ENCODE measurements around the gene CHRM4.

The CHRM4 gene

GRCh38 chr11:46348566-46349401 is 42.8 kb downstream of the CHRM4 start:
- peak overlapping the region; percentile 68 for H3K27ac ChIP-seq
- TF ChIP-seq CTCF (IDR thresholded peaks at IDR 0.05) (no peak), ZFX (IDR thresholded peaks at IDR 0.05; ENCODE audit: borderline replicate concordance) (no peak)

GRCh38 chr11:46347637-46348311 is 43.8 kb downstream of the CHRM4 start:
- TF ChIP-seq CTCF (IDR thresholded peaks at IDR 0.05) (no peak), ZFX (IDR thresholded peaks at IDR 0.05; ENCODE audit: borderline replicate concordance) (no peak)
- peak overlapping the region; percentile 68 for H3K27ac ChIP-seq

GRCh38 chr11:46346886-46347636 is 44.5 kb downstream of the CHRM4 start, which contains the start of gene DGKZ:
DGKZ (plus strand) TSS chr11:46347463; CDS start chr11:46347660, 197 bp downstream.
- H3K27ac ChIP-seq: peak within 1 kb of the TSS; percentile 68
- peak; percentile 99 for TF ChIP-seq CTCF (IDR thresholded peaks at IDR 0.05)
- TF ChIP-seq ZFX (IDR thresholded peaks at IDR 0.05; ENCODE audit: borderline replicate concordance): no peak

GRCh38 chr11:46345881-46346484 is 45.6 kb downstream of the CHRM4 start:
- H3K27ac ChIP-seq: no peak overlapping the region
- TF ChIP-seq CTCF (IDR thresholded peaks at IDR 0.05) (no peak), ZFX (IDR thresholded peaks at IDR 0.05; ENCODE audit: borderline replicate concordance) (no peak)

GRCh38 chr11:46345131-46345597 is 46.4 kb downstream of the CHRM4 start:
- H3K27ac ChIP-seq: peak overlapping the region; percentile 100
- TF ChIP-seq ZFX (IDR thresholded peaks at IDR 0.05; ENCODE audit: borderline replicate concordance) (no peak), CTCF (IDR thresholded peaks at IDR 0.05) (no peak)

- H3K27ac ChIP-seq: peak overlapping the region; percentile 100
- TF ChIP-seq ZFX (IDR thresholded peaks at IDR 0.05; ENCODE audit: borderline replicate concordance): no peak
Measured at GRCh38 chr11:46343520-46343919, 48.1 kb downstream of the CHRM4 start.

GRCh38 chr11:46342239-46342638 is 49.3 kb downstream of the CHRM4 start:
- H3K27ac ChIP-seq: peak overlapping the region; percentile 100
- TF ChIP-seq CTCF (IDR thresholded peaks at IDR 0.05) (no peak), ZFX (IDR thresholded peaks at IDR 0.05; ENCODE audit: borderline replicate concordance) (no peak)

All from 22Rv1 (cell line).